Measurements from ENCODE around the gene KCNQ1. TPM values are rescaled to one million over a fixed set of nuclear protein-coding genes. Genes with fewer than 3 reads are reported as not detected.

KCNQ1 gene
- total and polyA plus RNA-seq, 9 of the 15 experiments (the other 6 are each of a cell fraction or from before 2014, with no cell fraction given) = 0.44 TPM; not detected in 8

GRCh38 chr11:2891326-2892214, 446.8 kb downstream of the KCNQ1 start (continued):
- TF ChIP-seq EP400 (IDR thresholded peaks at IDR 0.05) (no peak), GATAD2A (IDR thresholded peaks at IDR 0.05) (0 out of 2 replicates have a peak, but pooled peaks have one; percentile 10), CREM (IDR thresholded peaks at IDR 0.05; ENCODE audit: low read depth) (no peak), ZNF121 (CRISPR knock-in tag; conservative IDR thresholded peaks at IDR 0.05) (peak; percentile 22; the same call in 1 of the 2 replicates), CTCFL (IDR thresholded peaks at IDR 0.05; ENCODE audit: borderline replicate concordance, insufficient read depth, low read depth, low read length, poor library complexity, severe bottlenecking) (peak; percentile 72), ID3 (CRISPR knock-in tag; IDR thresholded peaks at IDR 0.05) (no peak), ID3 (tag; IDR thresholded peaks at IDR 0.05) (0 out of 2 replicates have a peak, but pooled peaks have one; percentile 13), ZBTB7A (IDR thresholded peaks at IDR 0.05; ENCODE audit: borderline replicate concordance, control insufficient read depth, low read depth, low read length) (peak; percentile 90), ZNF445 (CRISPR knock-in tag; IDR thresholded peaks at IDR 0.05; ENCODE audit: low read depth) (no peak), FOXP1 (CRISPR knock-in tag; IDR thresholded peaks at IDR 0.05) (0 out of 2 replicates have a peak, but pooled peaks have one; percentile 9), RAD21 (CRISPR knock-in tag; conservative IDR thresholded peaks at IDR 0.05 in 1 of 2, IDR thresholded peaks at IDR 0.05 in 1 of 2) (0 out of 4 replicates have a peak, but pooled peaks of 1 of the 2 experiments have one; percentile 9), NFIC (IDR thresholded peaks at IDR 0.05) (peak; percentile 17; the same call in 1 of the 2 replicates), SIX5 (IDR thresholded peaks at IDR 0.05; ENCODE audit: borderline replicate concordance in 1 of 2, insufficient read depth in 1 of 2, low read depth in 1 of 2, low read length in 2 of 2) (no peak), HNRNPL (IDR thresholded peaks at IDR 0.05; ENCODE audit: low read depth, low read length) (peak; percentile 63; the same call in 1 of the 2 replicates), HDGF (IDR thresholded peaks at IDR 0.05) (peak; percentile 83), CBFB (CRISPR knock-in tag; IDR thresholded peaks at IDR 0.05) (peak; percentile 61; the same call in 1 of the 2 replicates), CTCF (IDR thresholded peaks at IDR 0.05 in 2 of 3, conservative IDR thresholded peaks at IDR 0.05 in 1 of 3; ENCODE audit: insufficient read depth in 2 of 3, low read depth in 1 of 3, low read length in 3 of 3) (peak; percentile 35 to 44 (median 43); a peak in 4 of 6 replicates), MEIS2 (IDR thresholded peaks at IDR 0.05; ENCODE audit: partially characterized antibody) (no peak), ZFP36 (IDR thresholded peaks at IDR 0.05; ENCODE audit: low read depth, low read length, partially characterized antibody) (peak; percentile 22), ETV6 (IDR thresholded peaks at IDR 0.05; ENCODE audit: borderline replicate concordance in 1 of 2, low read depth in 2 of 2, low read length in 1 of 2) (no peak), ETV6 (CRISPR knock-in tag; IDR thresholded peaks at IDR 0.05; ENCODE audit: borderline replicate concordance) (0 out of 2 replicates have a peak, but pooled peaks have one; percentile 51), THAP7 (CRISPR knock-in tag; IDR thresholded peaks at IDR 0.05) (0 out of 2 replicates have a peak, but pooled peaks have one; percentile 49)
